GM12874 (cell line): ENCODE results near the gene KIF12.

Experiments used
- TF ChIP-seq, protein P1 (sequence below): IDR thresholded peaks from 2 replicates; pipeline ENCODE4 v1.5.1; 2011; ENCODE audit warnings: low read depth, mild to moderate bottlenecking, control low read depth, low read length, moderate library complexity; ENCODE audit not compliant: insufficient read depth

KIF12 gene

DNA sequence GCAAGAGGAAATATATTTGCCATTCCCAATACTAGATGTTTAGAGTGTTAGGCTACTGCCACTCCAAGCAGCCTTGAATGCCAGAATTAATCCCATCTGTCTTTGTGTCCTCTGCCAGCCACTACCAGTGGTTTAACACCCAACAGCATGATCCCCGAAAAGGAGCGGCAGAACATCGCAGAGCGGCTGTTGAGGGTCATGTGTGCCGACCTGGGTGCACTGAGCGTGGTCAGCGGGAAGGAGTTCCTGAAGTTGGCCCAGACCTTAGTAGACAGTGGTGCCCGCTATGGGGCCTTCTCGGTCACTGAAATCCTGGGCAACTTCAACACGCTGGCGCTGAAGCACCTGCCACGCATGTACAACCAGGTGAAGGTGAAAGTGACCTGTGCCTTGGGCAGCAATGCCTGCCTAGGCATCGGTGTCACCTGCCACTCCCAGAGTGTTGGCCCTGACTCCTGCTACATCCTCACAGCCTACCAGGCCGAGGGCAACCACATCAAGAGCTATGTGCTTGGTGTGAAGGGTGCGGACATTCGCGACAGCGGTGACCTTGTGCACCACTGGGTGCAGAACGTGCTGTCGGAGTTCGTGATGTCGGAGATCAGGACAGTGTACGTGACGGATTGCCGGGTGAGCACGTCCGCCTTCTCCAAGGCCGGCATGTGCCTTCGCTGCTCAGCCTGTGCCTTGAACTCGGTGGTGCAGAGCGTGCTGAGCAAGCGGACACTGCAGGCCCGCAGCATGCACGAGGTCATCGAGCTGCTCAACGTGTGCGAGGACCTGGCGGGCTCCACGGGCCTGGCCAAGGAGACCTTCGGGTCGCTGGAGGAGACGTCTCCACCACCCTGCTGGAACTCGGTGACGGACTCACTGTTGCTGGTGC, 50.3 kb downstream of the KIF12 start:
- TF ChIP-seq, protein P1, sequence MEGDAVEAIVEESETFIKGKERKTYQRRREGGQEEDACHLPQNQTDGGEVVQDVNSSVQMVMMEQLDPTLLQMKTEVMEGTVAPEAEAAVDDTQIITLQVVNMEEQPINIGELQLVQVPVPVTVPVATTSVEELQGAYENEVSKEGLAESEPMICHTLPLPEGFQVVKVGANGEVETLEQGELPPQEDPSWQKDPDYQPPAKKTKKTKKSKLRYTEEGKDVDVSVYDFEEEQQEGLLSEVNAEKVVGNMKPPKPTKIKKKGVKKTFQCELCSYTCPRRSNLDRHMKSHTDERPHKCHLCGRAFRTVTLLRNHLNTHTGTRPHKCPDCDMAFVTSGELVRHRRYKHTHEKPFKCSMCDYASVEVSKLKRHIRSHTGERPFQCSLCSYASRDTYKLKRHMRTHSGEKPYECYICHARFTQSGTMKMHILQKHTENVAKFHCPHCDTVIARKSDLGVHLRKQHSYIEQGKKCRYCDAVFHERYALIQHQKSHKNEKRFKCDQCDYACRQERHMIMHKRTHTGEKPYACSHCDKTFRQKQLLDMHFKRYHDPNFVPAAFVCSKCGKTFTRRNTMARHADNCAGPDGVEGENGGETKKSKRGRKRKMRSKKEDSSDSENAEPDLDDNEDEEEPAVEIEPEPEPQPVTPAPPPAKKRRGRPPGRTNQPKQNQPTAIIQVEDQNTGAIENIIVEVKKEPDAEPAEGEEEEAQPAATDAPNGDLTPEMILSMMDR = no peak

DNA sequence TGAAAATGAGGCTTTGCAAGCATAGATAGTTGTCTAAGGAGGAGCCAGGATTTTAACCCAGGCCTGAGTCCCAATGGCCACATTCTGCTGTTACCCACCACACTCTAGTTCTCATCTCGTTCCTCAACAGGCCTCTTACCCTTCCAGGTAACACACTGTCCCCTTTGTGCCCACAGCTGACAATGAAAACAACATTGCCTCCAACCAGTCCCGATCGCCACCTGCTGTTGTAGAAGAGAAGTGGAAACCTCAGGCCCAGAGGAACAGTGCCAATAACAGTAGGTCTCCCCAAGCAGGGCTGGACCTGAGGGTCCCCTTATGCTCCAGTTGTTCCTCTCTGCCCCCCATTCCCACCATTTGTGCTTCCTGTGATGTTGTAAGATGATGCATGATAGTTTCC, 51.4 kb downstream of the KIF12 start:
- TF ChIP-seq, protein P1 = peak; percentile 13; the same call in 1 of the 2 replicates

DNA sequence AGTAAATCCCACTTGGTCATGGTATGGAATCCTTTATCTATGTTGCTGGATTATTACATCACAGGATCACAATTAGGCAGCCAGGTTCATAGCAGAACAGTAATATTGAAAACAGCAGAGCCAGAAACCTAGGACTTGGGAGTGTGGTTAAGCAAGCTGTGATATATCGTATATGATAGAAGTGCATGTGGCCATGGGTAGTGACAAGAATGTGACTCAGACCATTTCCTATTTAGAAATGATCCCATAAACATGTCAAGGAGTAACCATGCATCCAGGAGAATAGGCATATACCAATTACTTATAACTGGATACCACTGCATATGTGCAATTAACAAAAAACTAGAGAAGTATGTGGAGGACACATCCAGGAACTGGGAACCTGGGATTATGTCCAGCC, 52.2 kb downstream of the KIF12 start:
- TF ChIP-seq, protein P1 = no peak

GRCh38 chr9:114046237-114046755, 52.8 kb downstream of the KIF12 start:
- TF ChIP-seq, protein P1 = no peak
